LNCaP clone FGC (cell line): ENCODE results near the gene SPSB1.

Experiments
- DNase-seq: peaks from one replicate; pipeline ENCODE4 v3.0.0-alpha.2; 2011; ENCODE audit warnings: low read depth
- H3K4me3 ChIP-seq: 2 replicates; pipeline ENCODE4 v1.5.1; 2011; ENCODE audit warnings: mild to moderate bottlenecking, low read depth, low read length, control low read depth
- CTCF ChIP-seq: IDR thresholded peaks from 2 replicates; pipeline ENCODE4 v1.5.1; 2012; ENCODE audit warnings: mild to moderate bottlenecking; ENCODE audit not compliant: control insufficient read depth, insufficient read depth; ENCODE audit errors: extremely low read depth

The SPSB1 gene

GRCh38 chr1:9373619-9374018 is 80.9 kb downstream of the SPSB1 start:
- DNase-seq, result no peak
- no peak for TF ChIP-seq CTCF
- no peak overlapping the region for H3K4me3 ChIP-seq

DNA sequence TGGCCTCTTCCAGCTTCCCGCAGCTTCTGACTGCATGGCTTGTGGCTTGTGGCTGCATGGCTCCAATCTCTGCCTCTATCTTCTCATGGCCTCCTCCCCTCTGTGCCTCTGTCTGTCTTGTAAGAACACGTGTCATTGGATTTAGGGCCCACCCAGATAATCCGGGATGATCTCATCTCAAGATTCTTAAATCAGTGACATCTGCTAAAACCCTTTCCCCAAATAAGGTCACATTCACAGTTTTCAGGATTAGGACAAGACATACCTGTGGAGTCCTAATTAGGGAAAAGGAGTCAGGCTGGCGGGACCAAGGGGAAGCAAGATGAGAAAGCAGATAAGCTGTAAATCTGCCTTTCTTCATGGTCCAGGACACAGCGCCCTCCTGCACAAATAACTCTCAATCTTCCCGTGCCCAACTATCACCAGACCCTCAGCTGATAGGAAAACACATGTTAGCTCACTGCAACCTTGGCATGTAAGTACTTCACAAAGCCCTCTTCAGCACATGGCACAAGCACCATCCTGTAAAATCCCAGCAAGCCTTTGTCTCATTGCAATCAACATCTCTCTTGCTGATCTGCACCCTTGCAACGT is 82.2 kb downstream of the SPSB1 start:
- no peak for TF ChIP-seq CTCF
- no peak overlapping the region for H3K4me3 ChIP-seq
- no peak for DNase-seq

GRCh38 chr1:9375912-9376311 is 83.2 kb downstream of the SPSB1 start:
- H3K4me3 ChIP-seq, result no peak overlapping the region
- no peak for DNase-seq
- no peak for TF ChIP-seq CTCF

- H3K4me3 ChIP-seq, result no peak overlapping the region
- no peak for DNase-seq
- TF ChIP-seq CTCF, result no peak
Measured at GRCh38 chr1:9376430-9376829, 83.7 kb downstream of the SPSB1 start.

DNA sequence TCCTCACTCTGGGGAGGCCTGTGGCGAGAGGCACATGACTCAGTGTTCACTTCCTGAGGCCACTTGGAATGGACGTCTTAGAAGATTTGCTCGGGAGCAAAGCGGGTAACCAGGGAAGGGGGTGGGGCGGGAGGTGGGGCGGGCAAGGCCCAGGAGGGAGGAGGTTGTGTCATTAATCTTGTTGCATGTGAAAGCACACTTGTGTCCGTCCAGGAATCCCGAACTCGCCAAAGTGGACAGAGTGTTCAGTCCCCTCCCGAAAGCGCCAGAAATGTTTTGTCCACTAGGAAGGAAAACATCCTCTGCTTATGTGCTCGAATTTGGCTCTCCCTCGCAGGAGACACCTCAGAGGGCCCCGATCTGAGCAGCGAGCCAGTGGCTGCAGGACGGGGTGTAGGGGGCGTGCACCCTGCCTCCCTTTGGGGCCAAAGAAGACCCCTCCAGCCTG is 84.2 kb downstream of the SPSB1 start:
- H3K4me3 ChIP-seq, result no peak overlapping the region
- no peak for DNase-seq
- TF ChIP-seq CTCF, result no peak

GRCh38 chr1:9378801-9379200 is 86.1 kb downstream of the SPSB1 start:
- TF ChIP-seq CTCF, result no peak
- no peak overlapping the region for H3K4me3 ChIP-seq
- DNase-seq, result no peak

- DNase-seq, result no peak
- H3K4me3 ChIP-seq, result no peak overlapping the region
- no peak for TF ChIP-seq CTCF
Measured at GRCh38 chr1:9380711-9381110, 88.0 kb downstream of the SPSB1 start.
